GM23248 (cell line): ENCODE data around the gene ZMYM3.

Experiments
- EZH2 ChIP-seq: fragments of 200-600 bp; sonication (generic); IDR thresholded peaks from 2 replicates; pipeline ENCODE4 v1.6.1; 2018; ENCODE audit warnings: antibody characterized with exemption, mild to moderate bottlenecking; ENCODE audit not compliant: insufficient read depth, poor library complexity, severe bottlenecking
- EZH2phosphoT487 ChIP-seq: fragments of 200-600 bp; sonication (generic); IDR thresholded peaks from 2 replicates; pipeline ENCODE4 v1.6.1; 2018; ENCODE audit warnings: antibody characterized with exemption, moderate library complexity, mild to moderate bottlenecking, low read depth; ENCODE audit not compliant: insufficient read depth

GRCh38 chrX:71253253-71254091, 468 bp downstream of the ZMYM3 start:
- no peak for TF ChIP-seq EZH2
- no peak for TF ChIP-seq EZH2phosphoT487
